Pancreas (tissue), 10 donors: ENCODE results near the gene GPR183. TPM values are rescaled to one million over a fixed set of nuclear protein-coding genes. Genes with fewer than 3 reads are reported as not detected.
A peak's percentile ranks its signal among the peaks of the same experiment; 100 is the strongest.

ENCODE experiments used
- ATAC-seq, 4 donors: fragments of 200-7000 bp; cut with Tn5 transposase; one replicate each; pipeline versions ENCODE4 v1.8.0 to v1.9.1; 2020; ENCODE audit warnings: mild to moderate bottlenecking in 4 of 4, moderate library complexity in 4 of 4
- DNase-seq, 6 donors: peaks; one replicate each; pipeline ENCODE4 v3.0.0-alpha.2; 2020
- FAIRE-seq: peaks from 2 replicates; lab custom pipeline; 2012; peaks lifted over from hg19 to GRCh38; lab: Jason Lieb, UNC
- H3K27ac ChIP-seq, 4 donors: fragments of 200-600 bp; sonication (generic); 1 replicate in 3 of 4; 2 replicates in 1 of 4; pipeline versions ENCODE4 v1.5.0 to v1.8.0; 2020
- H3K27me3 ChIP-seq, 4 donors: fragments of 200-600 bp; one replicate each; pipeline ENCODE4 v1.8.0; 2021
- H3K36me3 ChIP-seq, 3 donors: fragments of 200-600 bp; sonication (generic) in 1 of 3; one replicate each; pipeline versions ENCODE4 v1.5.0 to v1.8.0; 2020 to 2021
- H3K4me1 ChIP-seq, 3 donors: fragments of 200-600 bp; one replicate each; pipeline ENCODE4 v1.8.0; 2021
- H3K4me3 ChIP-seq, 4 donors: fragments of 200-600 bp; sonication (generic) in 2 of 4; one replicate each; pipeline versions ENCODE4 v1.5.0 to v1.8.0; 2020 to 2021
- H3K9me3 ChIP-seq, 4 donors: fragments of 200-600 bp; one replicate each; pipeline ENCODE4 v1.8.0; 2021
- WGBS, 2 donors: extraction: QIAGEN DNeasy Blood & Tissue Kit; methylation state at CpG; one replicate each; pipeline ENCODE4 v1.1.7; 2013; 5-methylcytosine and 5-hydroxymethylcytosine counted together
- intact Hi-C, 3 donors: fragments of 100-400 bp; cut with DNase I; formaldehyde crosslinking; loops; one replicate each; pipeline versions ENCODE4 v1.11.1 to v1.14.2; 2022
- polyA plus RNA-seq, 2 donors: library from polyadenylated mRNA; stranded (reverse); fragments of 200-250 nt; gene quantifications; one replicate each; pipeline ENCODE4 v1.2.3, GENCODE V29; 2013
- total RNA-seq, 6 donors: library from RNA; stranded (reverse); fragmentation: NEBNext Ultra II Directional in 4 of 6; extraction: Animal tissue kit (Norgen Biotek cat#: 25700) in 4 of 6; gene quantifications; one replicate each; pipeline versions ENCODE4 v1.2.1 to v1.2.4, GENCODE V29; 2021 to 2023
- TF ChIP-seq, protein P1 (sequence below), 4 donors: fragments of 200-600 bp; sonication (generic) in 3 of 4; IDR thresholded peaks; one replicate each; pipeline versions ENCODE4 v1.5.0 to v1.8.0; 2021; ENCODE audit warnings: antibody characterized with exemption in 4 of 4
- donor health status: healthy with polysubstance abuse.
- donor health status: DM: no; HTN: no; CAD: no; lungs with moderate emphysema.
- donor health status: DM: no; HTN: no; CAD: no.
- donor health status: control.
- donor health status: control.
- donor health status: Bipolar disorder and iron deficiency.
- donor health status: DM: yes; HTN: yes; CAD: no.
- donor health status: DM: no; HTN: no; CAD: no.
- donor health status: DM: no; HTN: no; CAD: no.
- donor health status: DM: yes; HTN: yes; CAD: no.

Gene GPR183
- total and polyA plus RNA-seq, 8 donors: 0.23 to 3.5 (median 0.97) TPM

DNA sequence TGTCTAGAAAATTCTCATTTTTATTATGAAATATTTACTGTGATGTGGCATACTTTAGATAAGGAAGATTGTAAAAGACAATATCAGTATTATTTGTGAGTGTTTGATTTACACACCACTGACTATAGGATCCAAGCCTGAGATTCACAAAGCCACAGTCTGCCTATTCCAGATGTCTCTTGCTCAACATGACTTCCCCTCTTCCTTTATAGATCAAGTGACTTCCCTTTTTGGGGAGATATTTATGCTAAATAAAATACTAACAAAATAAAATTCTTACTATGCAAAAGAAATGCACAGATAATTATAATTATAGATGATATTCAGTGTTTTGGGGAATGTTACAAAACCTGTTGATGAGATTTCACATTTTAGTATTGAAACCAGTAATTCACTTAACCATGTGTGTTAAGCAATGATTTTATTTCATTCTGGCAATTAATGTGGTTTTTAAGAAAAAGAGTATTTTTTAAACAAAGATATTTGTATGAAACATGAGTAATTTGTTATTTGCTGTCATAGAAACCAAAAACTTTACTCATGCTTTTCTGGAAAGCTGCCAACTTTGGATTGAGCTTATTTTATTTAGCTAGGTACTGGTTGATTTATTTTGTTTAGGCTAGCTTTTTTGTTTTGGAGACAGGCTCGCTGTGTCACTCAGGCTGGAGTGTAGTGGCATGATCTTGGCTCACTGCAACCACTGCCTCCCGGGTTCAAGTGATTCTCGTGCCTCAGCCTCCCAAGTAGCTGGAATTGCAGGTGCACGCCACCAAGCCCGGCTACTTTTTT, 13.7 kb upstream of the GPR183 start:
- H3K4me3 ChIP-seq: no peak overlapping the region
- H3K27me3 ChIP-seq: no peaks in the 10 kb centered on the region
- TF ChIP-seq, protein P1, sequence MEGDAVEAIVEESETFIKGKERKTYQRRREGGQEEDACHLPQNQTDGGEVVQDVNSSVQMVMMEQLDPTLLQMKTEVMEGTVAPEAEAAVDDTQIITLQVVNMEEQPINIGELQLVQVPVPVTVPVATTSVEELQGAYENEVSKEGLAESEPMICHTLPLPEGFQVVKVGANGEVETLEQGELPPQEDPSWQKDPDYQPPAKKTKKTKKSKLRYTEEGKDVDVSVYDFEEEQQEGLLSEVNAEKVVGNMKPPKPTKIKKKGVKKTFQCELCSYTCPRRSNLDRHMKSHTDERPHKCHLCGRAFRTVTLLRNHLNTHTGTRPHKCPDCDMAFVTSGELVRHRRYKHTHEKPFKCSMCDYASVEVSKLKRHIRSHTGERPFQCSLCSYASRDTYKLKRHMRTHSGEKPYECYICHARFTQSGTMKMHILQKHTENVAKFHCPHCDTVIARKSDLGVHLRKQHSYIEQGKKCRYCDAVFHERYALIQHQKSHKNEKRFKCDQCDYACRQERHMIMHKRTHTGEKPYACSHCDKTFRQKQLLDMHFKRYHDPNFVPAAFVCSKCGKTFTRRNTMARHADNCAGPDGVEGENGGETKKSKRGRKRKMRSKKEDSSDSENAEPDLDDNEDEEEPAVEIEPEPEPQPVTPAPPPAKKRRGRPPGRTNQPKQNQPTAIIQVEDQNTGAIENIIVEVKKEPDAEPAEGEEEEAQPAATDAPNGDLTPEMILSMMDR (IDR thresholded peaks at IDR 0.05): no peak
- no peak for FAIRE-seq
- WGBS, 2 donors: 78 to 86% methylated on average over 5 of the region's 5 CpGs
- no peaks in the 10 kb centered on the region for H3K9me3 ChIP-seq
- ATAC-seq: peak in 1 of 4 donors; percentile 4
- intact Hi-C loops: no loop called here
- DNase-seq: no peak
- H3K4me1 ChIP-seq: peaks cover 5 to 10% (median 7%) of the 10 kb centered on the region in 3 donors
- H3K27ac ChIP-seq: peak overlapping the region in 2 of 4 donors; percentile 20 to 25
- no peaks in the 10 kb centered on the region for H3K36me3 ChIP-seq

DNA sequence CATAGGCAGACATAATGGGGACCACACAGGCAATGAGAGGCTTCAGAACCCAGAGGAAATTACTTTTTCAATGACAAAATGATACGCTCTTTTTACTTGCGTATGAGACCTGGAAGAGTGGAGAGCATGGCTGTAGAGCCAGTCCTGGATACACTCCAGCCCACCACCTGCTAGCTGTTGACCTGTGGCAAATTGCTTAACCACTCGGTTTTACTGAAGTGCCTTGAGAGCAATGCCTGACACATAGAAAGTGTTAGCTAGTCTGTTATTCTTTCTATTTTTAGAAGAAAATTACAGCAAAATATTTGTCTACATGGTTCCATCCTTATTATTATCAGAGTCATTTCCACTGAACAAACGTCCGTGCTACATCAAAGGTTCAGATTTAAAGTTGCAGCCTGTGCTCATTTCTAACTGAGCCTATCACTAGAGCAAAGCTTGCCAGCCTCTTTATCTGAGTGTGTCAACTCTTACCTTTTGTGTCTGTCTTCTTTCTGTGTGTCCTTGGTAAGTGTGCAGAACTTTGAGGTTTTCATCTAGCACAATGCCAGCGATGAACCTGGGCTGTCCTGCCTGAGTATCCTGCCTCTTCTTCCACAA, 9.6 kb upstream of the GPR183 start:
- intact Hi-C loops: no loop called here
- no peaks in the 10 kb centered on the region for H3K27me3 ChIP-seq
- DNase-seq (peak in 4 of 6 donors; percentile 50 to 70 (median 58)), FAIRE-seq (no peak), ATAC-seq (peak; percentile 79 to 91 (median 84))
- H3K4me1 ChIP-seq: peaks cover 5 to 10% (median 7%) of the 10 kb centered on the region in 3 donors
- H3K9me3 ChIP-seq: no peaks in the 10 kb centered on the region
- WGBS, 2 donors: 37 to 40% methylated on average over 6 of the region's 6 CpGs
- no peak overlapping the region for H3K4me3 ChIP-seq
- TF ChIP-seq, protein P1 (IDR thresholded peaks at IDR 0.05): no peak
- H3K27ac ChIP-seq: no peak overlapping the region
- H3K36me3 ChIP-seq: no peaks in the 10 kb centered on the region

DNA sequence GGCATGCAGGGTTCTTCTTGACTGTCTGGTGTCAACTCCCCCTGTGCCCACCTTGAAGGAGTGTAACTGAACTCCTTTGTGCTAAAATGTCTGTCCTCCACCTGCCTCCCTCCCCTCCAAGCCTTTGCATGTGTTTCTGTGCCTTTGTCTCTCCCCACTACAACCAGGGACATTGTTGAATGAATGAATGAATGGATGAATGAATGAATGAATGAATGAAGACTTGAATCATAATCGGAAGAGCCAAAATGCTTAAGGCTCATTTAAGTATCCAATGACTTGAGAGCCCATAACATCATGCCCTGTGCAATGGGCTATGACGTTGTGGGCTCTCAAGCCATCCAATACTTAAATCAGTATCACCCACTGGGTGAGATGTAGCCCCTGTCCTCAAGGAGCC, 9.0 kb upstream of the GPR183 start:
- ATAC-seq (peak in 2 of 4 donors; percentile 19 to 20), DNase-seq (no peak), FAIRE-seq (no peak)
- Histone ChIP-seq H3K9me3 (no peaks in the 10 kb centered on the region), H3K27me3 (no peaks in the 10 kb centered on the region), H3K4me3 (no peak overlapping the region), H3K4me1 (peaks cover 5 to 7% (median 7%) of the 10 kb centered on the region in 3 donors), H3K36me3 (no peaks in the 10 kb centered on the region), H3K27ac (no peak overlapping the region)
- TF ChIP-seq, protein P1 (IDR thresholded peaks at IDR 0.05): no peak
- 86 to 92% methylated on average over 2 of the region's 2 CpGs for WGBS, 2 donors
- intact Hi-C loops: no loop called here

DNA sequence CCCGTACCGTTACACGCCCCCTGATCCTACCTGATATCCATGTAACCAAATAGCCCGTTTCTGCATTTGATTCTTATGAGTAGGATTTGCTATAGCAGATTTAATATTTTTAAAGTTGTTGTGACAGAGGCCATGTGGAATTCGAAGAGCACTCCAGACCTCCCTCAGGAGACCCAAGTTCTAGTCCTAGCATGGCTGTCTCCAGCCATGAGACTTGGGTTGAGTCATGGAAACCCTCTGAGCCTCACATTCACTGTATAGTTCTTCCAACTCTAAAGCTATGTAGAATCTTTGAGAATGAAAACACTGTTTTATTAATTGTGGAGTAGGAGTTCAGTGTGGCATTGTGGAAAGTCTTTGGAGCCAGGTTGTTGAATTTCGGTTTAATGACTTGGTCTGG, 8.0 kb upstream of the GPR183 start:
- Histone ChIP-seq H3K9me3 (no peaks in the 10 kb centered on the region), H3K27ac (no peak overlapping the region), H3K36me3 (no peaks in the 10 kb centered on the region), H3K4me3 (no peak overlapping the region), H3K4me1 (peaks cover 0 to 7% (median 5%) of the 10 kb centered on the region in 3 donors), H3K27me3 (no peaks in the 10 kb centered on the region)
- intact Hi-C loops: no loop called here
- TF ChIP-seq, protein P1 (IDR thresholded peaks at IDR 0.05): no peak
- no peak for DNase-seq
- WGBS, 2 donors: 93% methylated on average over 6 of the region's 6 CpGs
- ATAC-seq: no peak
- FAIRE-seq: no peak
